Cerebellar cortex (tissue), 1 donor: ENCODE measurements around the gene NPTX1.

Source experiments
- DNase-seq: peaks from one replicate; pipeline ENCODE4 v3.0.0-alpha.2; 2015; ENCODE audit warnings: low spot score

Gene NPTX1

DNA sequence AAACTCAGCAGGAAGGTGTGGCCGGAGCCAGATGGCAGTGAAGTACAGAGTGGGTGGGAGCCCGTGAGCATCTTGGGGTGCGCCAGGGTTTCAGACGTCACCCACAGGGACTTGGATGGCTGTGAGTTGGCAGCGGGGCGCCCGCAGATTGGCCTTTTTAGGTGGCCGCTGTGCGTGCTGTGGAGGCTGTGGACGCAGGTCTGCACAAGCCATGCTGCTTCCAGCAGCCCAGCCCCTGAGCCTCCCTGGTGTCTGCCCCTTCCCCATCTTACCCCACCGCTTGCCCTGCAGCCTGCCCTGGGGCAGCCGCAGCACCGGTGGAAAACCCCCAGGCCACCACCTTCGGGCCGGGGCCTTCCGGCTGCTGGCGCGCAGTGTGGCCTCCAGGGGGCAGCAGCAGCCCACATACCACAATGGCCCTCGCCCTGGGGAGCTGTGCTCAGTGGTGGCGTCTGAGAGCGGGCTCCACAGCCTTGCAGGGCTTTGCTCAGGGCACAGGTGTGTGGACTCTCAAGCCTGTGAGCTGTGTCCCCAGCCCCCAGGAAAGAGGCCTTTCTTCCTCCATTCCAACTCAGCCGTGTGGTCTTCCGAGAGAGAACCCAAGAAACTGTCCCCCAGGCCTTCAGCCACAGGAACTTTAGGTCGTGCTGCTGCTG is 49.6 kb downstream of the NPTX1 start:
- peak; percentile 85 for DNase-seq

DNA sequence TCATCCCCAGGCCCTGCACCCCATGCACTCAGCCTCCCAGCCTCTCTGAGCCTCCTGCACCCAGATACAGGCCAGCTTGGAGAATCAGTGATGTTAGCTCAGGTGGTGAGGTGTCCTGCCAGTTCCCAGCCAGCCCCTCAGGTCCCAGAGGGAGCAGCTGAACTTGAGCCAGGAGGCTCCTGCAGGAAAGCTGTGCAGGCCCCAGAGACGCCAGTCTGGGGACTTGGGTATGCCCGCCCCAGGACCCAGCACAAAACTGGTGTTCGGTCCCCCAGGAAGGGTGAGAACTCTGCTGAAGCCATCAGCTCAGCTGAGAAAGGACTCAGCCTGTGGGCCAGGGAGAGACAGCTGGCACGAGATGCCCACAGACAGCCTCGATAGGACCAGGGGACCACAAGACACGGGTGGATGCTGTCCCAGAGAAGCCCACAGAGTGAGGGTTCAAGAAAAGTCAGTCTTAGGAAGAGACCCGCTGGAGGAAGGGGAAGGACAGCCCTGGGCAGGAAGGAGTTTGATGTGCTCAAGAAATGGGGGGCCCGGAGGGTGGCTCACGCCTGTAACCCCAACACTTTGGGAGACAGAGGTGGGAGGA is 50.5 kb downstream of the NPTX1 start:
- DNase-seq = no peak

DNA sequence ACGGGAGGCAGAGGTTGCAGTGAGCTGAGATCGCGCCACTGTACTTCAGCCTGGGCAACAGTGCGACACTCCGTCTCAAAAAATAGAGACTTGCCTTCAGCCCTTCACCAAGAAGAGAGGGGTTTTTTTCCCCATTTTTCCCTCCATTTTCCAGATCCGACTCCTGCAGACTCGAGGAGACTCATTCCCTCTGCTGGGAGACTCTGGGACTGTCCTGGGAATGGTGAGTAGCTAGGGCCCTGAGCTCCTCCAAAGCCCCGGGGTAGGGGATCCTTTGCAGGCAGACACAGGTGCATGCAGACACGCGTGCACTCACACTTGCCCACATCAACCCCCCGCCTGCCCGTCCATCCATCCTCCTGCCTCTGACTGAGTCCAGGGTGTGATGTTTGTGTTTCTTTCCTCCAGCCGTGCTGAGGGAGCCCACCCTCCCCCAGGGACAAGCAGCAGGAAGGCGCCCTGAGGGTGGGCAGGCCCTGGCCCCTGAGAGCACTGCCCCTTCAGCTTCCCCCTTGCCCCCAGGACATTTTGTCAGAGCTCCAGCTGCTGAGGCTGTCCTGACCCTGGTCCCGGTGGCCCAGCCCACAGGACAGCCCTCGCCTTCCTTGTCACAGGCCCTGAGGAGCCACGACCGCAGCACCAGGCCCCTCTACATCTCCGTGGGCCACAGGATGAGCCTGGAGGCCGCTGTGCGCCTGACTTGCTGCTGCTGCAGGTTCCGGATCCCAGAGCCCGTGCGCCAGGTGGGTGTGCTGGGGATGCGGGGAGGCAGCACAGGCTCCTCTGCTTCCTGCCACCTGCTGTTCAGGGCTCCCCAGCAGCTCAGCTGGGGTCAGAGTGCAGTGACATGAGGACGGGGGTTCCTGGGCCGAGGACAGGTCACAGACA is 51.3 kb downstream of the NPTX1 start:
- DNase-seq = no peak

DNA sequence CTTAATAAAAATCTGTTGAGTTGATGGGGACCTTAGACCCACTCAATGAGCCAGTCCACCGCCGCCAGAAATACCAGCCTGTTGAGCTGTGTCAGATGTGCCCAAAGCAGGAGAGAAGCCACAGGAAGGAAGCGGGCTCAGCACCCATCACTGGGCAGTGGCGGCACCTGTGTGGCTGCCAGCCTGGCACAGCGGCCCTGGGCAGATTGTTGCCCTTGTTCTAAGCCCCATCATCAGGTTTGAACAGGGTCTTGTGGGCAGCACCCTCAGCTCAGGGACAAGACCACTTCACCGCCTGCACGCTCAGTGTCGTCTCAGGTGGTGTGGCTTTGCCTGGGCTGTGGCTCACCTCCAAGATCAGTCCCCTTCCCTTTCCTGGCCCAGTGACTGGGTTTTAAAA is 52.1 kb downstream of the NPTX1 start:
- DNase-seq = no peak

DNA sequence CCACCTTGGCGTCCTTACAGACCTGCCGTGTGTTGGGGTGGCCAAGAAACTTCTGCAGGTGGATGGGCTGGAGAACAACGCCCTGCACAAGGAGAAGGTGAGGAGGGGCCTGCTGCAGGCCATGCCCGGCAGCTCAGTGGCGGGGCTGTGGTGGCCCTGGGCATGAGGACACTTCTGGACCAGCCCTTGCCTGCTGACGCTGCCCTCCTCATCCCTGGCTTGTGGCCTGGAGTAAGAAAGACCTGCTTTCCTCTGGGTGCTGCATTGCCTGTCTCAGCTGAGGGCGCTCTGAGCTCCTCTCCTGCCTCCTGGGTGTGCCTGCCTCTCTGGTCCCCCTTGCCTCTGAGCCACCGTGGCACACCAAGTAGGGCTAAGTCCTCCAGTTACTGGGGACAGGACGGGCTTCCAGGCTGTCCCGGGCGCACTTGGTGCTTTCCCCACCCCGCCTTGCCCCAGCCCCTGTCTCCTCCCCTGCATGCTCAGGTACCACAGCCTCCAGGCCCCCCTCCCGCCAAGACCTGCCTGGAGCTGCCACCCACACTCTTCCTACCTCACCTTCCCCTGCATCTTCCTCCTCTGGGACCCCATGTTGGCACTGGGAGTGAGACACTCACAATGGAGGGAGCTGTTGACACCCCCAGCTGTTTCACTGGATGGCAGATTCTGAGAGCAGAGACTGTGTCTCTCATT is 52.7 kb downstream of the NPTX1 start:
- DNase-seq = no peak

DNA sequence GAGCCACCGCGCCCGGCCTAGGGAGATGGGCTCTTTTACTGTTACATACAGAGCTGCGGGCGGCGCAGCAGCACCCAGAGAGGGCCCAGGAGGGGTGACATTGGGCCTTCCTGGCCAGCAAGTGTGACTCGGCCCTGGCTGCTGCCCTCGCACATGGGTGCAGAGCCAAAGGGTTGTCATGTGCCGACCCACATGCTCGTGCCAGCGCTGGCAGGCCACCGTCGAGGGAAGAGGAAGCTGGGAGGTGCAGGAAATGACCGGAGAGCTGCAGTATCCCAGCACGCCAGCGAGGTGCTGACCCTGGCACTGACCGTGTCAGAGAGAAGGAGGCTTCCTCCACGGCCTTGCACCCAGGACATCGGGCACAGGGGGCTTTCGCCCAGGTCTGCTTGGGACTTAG is 53.4 kb downstream of the NPTX1 start:
- no peak for DNase-seq

DNA sequence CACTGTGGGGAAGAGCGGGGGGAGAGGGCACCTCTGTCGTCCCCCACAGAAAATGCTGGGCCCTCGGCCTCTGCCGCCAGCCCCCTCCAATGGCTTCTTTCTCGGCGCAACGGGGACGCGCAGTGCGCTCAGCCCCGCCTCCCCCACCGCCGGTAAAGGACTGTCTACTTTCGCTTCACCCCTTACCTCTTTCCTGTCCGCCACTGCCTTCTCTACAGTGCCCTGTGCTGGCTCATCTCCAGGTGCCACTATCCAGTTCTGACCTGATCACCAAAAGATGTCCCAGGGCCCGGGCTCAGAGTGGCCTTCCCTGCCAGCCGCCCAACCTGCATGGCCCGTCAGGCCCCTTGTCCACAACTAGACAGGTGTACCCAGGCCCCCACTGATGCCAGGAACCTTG is 54.1 kb downstream of the NPTX1 start:
- DNase-seq = no peak

DNA sequence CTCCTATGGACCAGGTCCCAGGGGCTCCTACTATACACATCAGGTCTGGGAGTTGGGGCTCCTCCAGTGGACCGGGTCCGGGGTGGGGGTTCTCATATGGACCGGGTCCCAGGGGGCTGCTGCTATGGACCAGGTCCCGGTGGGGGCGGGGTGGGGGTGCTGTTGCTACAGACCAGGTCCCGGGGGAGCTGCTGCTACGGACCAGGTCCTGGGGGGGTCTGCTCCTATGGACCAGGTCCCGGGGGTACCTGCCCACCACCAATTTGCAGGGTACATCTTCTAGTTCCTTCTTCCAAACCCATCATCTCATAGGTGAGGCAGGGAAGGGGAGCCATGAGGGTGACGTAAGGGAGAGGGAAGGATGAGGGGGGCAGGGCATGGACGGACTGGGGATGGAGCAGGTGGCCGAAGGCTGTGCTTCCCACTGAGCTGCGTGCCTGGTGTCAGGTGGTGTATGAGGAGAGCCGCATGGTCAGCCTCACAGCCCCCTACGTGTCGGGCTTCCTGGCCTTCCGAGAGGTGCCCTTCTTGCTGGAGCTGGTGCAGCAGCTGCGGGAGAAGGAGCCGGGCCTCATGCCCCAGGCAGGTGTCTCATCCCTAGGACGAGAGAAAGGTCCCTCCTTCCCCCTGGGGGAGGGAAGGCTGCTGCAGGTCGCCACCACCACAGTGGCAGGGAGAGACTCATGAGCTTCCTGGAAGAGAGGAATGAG is 54.9 kb downstream of the NPTX1 start:
- DNase-seq = no peak

DNA sequence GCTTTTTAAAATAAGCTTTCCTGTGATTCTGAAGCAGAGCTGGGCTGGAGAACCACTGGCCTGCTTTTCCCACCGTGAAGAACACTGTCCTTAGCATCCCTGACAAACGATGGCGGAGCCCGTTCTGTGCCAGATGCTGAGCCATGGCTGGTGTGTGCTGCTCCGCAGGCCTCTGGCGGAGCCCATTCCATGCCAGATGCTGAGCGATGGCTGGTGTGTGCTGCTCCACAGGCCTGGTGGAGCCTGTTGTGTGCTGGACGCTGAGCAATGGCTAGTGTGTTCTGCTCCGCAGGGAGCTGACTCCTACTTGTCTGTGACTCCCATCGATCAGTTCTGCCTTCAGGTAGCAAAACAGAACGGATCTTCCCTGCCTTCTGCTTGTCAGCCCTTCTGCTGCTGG is 57.2 kb downstream of the NPTX1 start:
- DNase-seq = no peak

DNA sequence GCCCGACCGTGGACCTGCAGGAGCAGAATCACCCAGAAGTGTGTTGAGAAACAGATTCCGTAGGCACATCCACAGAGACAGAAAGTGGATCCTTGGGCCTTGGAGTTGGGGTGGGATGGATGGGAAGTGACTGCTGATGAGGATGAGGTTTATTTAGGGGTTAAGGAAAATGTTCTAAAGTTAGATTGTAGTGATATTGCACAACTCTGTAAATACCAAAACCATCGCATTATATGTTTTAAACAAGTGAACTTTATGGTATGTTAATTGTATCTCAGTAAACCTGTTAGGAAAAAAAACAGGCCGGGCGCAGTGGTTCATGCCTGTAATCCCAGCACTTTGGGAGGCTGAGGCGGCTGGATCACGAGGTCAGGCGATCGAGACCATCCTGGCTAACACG is 57.8 kb downstream of the NPTX1 start:
- no peak for DNase-seq
